Measurements from ENCODE around the gene TRMT44.
A peak's percentile ranks its signal among the peaks of the same experiment; 100 is the strongest.

Gene TRMT44

DNA sequence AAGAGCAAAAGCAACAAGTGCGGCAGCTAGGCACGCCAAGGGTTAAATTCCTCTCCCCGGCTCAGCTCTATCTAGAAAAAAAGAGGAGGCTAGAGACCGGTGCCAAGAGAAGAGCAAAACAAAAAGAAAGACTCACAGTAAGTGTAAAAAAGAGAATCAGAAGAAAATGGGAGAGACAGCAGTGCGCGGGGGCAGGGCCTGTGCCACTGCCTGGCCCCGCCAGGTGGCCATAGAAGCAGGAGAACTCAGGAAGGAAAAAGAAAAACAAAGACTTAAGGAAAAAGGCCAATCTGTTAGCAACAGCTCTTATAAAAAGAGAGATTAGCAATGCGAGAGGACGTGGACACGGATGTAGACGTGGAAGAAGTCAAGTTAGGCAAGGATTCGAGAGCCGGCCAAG, 3.3 kb upstream of the TRMT44 start:
- no peak for DNase-seq

DNA sequence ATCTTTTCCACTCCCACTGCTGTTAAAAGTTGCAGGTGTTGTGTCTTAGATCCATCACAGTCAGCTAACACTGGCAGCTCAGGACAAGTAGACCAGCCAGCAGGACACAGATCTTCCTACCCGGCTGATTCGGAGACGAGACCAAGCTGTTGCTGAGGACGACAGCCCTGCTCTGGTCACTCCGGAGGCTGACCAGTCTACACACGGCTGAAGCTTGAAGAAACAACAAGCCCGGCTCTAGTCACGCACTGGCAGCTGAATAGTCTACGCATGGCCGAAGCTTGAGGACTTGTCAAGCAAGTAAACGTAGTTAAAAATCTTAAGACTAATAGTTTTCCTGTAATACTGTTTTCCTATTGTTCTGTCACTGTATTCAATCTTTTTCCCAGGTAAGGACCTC, 1.8 kb upstream of the TRMT44 start:
- DNase-seq, result no peak

- DNase-seq, result no peak
These were observed 1.4 kb upstream of the TRMT44 start for GRCh38 chr4:8439168-8439567.

DNA sequence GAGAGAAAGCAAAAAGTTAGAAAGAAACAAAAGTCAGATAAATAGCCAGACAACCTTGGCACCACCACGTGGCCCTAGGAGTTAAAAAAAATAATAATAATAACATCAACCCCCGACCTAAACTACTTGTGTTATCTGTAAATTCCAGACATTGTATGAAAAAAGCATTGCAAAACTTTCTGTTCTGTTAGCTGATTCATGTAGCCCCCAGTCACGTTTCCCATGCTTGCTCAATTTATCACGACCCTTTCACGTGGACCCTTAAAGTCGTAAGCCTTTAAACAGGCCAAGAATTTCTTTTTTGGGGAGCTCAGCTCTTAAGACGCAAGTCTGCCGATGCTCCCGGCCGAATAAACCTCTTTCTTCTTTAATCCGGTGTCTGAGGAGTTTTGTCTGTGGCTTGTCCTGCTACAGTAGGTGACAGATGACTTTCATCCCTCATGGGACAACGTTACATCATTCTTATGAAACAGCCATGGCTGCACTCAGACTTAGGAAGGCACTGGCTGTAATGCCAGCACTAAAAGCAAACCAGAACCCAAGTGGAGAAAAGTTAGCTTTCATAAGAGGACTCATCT, 574 bp upstream of the TRMT44 start:
- no peak for DNase-seq

- no peak for DNase-seq
These were observed 1.0 kb downstream of the TRMT44 start for GRCh38 chr4:8441499-8442091.

DNA sequence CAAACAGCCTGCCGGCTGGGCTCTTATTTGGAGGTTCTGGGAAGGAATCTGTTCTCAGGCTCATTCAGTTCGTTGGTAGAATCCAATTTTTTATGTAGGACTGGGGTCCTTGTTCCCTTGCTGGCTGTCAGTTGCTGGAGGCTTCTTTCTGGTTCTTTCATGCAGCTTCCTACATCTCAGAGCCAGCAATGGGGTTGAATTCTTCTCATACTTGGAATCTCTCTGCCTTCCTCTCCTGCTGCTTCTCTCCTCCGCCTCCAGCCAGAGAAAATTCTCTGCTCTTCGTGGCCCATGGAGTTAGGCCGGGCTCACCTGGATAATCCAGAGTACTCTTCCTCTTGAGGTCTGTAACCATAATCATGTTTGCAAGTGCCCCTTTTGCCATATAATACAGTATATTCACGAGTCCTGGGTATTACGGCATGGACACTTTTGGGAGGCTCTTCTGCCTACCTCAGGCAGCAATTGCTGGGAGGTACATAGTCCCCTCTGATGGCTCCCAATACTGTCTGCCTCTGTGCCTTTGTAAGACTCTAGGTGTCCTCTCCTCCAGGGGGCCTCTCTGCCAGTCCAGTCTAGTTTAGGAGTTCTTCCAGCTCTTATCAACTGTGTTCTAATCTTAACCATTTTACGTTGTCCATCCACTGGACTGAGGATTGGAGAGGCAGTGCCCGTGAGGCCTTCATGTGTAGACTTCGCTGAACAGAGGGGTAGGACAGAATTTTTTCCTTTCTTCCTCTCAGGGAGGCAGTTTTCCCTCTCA, 2.2 kb downstream of the TRMT44 start:
- no peak for DNase-seq

DNA sequence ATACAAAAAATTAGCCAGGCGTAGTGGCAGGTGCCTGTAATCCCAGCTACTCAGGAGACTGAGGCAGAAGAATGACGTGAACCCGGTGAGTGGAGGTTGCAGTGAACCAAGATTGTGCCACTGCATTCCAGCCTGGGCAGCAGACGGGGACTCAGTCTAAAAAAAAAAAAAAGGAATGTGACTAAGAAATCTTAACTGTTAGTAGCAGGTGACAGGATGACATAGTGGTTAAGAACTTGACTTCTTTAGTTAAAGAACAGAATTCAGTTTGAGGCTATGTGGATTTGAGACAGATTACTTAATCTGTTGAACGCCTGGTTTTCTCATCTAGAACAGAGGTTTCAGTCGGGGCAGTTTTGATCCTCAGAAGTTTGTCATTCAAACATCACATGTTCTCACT, 3.2 kb downstream of the TRMT44 start:
- no peak for DNase-seq

DNA sequence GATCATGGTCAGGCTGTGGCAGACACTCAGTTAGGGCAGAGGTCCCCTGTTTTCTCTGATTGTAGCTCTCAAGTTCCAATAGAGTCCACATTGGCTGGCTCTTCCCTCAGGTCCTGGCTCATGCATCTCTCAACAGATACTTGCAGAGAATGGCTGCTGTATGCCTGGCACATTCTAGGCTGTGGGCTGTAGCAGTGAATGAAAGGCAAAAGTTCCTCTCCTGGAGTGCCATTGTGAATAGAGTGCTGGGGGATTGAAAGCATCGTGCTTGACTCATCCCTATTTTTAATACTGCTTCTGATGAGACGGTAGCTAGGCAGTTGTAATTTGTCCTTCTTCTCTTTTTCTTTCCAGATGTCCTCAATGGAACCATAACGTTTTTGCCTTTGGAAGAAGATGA, 5.5 kb downstream of the TRMT44 start:
- no peak for DNase-seq

DNA sequence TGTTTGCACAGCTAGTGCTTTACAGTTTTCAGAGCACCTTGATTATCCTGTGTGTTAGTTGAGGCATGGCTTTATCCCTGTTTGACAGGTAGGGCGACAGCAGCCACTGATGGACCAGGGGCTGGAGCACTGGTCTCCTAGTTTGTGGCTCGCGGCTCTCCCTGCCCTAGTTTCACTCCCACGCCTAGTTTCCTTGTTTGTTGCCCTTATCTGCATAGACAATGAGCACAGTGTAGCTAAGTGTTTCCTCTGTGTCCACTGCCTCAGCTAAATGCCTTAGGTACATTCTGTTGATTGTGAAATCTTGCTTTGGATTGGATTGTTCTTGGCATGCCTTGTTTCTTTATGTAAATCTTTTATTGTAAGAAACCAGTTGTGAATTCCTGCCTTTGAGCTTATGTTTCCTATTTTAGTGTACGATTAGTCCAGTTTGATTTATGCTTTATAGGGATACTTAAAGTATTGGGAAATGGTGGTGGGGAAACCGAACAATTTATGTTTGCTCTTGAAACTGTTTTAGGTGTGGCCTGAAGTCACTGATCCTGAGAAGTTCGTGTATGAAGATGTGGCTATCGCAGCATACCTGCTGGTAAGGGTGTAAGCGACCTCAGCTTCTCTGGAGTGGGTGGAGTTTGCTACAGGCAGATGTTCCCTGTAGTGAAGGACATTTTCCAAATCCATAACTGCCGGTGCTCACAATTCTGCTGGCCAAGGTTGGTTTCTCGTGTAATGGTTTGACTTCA, 11.0 kb downstream of the TRMT44 start:
- no peak for DNase-seq

GRCh38 chr4:8453957-8454356, 13.4 kb downstream of the TRMT44 start:
- DNase-seq, result no peak

DNA sequence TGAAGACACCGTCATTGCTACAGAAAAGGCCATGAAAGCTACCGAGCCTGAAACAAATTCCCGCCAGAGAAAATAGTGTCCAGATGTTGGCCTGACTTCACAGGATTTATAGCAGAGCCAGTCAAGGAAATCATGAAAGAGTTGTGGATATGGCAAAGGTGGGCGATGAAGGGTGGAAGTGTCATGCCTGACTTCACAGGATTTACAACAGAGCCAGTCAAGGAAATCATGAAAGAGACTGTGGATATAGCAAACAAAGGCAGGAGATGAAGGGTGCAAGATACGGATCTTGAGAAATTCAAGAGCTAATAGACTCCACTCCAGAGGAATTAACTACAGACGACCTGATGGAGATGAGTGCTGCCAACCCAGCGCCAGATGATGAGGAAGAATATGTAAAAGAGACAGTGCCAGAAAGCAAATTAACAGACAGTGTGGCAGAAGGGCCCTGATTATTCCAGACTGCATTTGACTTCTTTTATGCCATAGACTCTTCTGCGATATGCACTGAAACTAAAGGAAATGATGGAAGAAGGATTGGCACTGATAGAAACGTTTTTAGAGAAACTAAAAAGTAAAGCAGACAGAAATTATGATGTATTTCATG, 17.2 kb downstream of the TRMT44 start:
- no peak for DNase-seq

GRCh38 chr4:8459867-8460445, 19.4 kb downstream of the TRMT44 start:
- no peak for DNase-seq

GRCh38 chr4:8461086-8461485, 20.5 kb downstream of the TRMT44 start:
- no peak for DNase-seq

GRCh38 chr4:8461616-8462015, 21.0 kb downstream of the TRMT44 start:
- no peak for DNase-seq

DNA sequence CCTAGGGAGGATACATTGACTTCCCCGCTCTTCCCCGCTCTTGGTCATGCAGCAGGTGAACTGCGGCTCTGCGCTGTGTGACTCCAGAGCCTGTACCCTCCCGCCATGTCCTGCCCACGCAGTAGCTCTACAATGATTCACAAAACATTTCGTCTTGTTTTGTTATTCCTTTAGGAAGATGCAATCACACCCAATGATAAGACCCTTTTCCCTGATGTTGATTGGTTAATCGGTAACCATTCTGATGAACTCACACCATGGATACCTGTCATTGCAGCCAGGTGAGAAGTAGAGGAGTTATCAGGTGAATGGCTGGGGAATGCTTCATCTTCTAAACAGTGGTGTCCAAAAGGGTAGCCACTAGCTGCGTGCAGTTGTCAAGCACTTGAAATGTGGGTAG, 23.2 kb downstream of the TRMT44 start:
- no peak for DNase-seq

DNA sequence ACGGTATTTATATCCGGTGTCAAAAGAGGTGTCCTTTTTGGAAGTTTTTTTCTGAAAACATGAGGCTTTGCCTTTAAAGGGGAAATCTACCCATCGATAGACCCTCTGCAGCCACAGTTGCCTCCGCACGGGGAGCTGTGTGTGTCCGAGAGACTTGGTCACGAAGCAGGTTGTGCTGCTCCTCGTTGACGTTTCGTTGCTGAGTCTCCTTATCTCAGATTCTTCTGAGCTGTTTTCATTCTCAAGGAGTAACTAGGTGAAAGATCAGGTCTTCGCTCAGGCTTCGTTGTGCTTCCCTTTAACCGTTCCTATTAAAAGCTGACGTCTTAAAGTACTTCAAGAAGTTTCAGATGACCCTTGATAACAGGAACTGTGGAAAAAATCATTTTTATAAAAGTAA, 23.8 kb downstream of the TRMT44 start:
- DNase-seq, result no peak

GRCh38 chr4:8465615-8466611, 25.3 kb downstream of the TRMT44 start:
- no peak for DNase-seq

GRCh38 chr4:8467016-8467415, 26.4 kb downstream of the TRMT44 start:
- DNase-seq, result no peak

DNA sequence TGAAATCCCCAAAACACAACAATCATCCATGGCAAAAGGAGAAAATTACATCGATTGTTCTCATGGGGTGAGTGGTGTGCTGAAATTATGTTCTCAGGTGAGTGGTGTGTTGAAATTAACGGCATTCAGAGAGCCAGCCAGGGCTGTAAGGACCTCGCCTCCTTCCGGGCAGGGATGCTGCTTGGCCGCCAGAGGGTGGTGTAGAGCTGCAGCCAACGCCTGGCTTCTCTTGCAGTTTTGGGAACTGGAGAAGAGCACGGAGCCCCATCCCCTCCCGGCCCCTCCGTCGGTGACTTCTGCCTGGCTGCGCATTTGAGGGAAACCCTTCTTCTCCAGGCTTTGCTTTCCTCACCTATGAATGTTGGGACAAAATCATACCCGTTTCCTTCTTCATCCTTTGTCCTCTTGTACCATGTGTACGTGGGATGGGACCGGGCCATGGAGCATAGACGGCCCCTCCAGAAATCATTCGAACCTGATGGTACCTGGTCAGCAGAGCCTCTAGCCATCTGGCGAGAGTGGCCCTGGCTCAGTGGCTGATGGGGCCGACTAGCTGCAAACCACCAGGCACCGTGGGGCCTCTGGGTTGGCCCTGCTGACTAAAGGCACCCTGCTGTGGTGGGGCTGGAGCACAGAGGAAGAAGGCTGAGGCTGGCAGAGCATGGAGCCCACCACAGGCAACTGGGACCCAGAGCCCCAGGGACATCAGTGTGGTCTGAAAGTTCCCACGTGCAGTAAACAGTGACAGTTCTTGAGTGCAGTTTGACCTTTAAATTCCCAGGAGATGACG, 28.4 kb downstream of the TRMT44 start:
- peak; percentile 5 for DNase-seq

- no peak for DNase-seq
These were observed 29.0 kb downstream of the TRMT44 start for GRCh38 chr4:8469550-8469949.
